GM19324 (cell line): Measurements from ENCODE around the gene MEGF6.
"Not testable (repeated sequence)": the region's sequence is repeated elsewhere in the genome, so short reads cannot be mapped to it uniquely, and the experiment has no call there.

Source experiments
- ATAC-seq: cut with Tn5 transposase; IDR thresholded peaks from one replicate; pipeline ENCODE4 v1.9.1; 2021; ENCODE audit warnings: mild to moderate bottlenecking, moderate library complexity; ENCODE audit not compliant: unreplicated experiment, low FRiP score

Gene MEGF6

GRCh38 chr1:3597599-3597964 lies 13.7 kb downstream of the MEGF6 start:
- ATAC-seq, result no peak

GRCh38 chr1:3596663-3597598 lies 14.4 kb downstream of the MEGF6 start:
- ATAC-seq, result no peak

GRCh38 chr1:3595949-3596348 lies 15.4 kb downstream of the MEGF6 start:
- no peak for ATAC-seq

DNA sequence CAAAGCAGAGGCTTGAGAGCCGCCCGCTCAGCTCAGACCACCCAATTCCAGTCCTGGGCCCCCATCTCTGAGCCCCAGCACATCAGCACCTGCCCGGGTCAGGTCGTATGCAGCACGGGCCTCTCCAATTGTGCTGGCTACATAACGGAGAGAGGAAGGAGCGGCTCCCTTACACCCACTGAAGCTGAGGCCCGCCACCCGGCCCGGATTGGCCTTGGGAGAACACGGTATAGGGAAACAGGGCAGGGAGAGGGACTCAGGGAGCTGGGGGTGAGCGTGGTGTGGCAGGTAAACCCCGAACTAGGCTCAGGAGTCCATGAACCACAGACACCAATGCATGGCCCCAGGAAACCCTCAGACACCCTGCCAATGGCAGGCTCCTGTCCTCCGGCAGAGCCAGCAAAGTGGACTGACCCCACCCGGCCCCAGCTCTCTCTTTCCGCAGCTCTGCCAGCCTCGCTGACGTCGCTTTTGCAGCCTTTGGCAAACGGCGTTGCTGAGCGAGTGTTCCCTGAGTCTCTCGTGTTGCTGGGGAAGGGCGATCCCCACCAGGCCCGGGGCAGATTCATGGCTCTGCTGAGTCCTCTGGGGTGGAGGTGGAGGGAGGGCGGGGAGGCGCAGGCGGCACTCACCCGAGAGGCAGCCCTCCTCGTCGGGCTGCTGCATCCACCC lies 16.5 kb downstream of the MEGF6 start:
- ATAC-seq, result no peak

DNA sequence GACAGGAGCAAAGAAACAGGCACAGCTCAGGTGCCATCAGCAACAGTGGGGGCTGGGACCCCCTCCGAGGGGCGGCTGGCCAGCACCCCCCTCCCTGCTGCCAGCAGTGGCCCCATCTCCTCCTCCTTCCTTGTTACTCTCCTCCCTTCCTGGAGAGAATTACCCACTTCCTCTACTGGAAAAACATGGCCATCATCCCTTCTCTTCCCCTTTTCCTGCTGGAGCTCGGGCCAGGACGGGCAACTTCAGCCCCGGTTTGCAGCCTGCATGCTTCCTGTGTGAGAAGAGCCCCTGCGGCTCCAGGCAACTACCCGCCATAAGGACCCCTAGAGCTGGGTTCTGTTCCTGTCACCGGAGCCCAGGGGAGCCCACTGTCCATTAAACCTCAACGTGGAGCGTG lies 17.6 kb downstream of the MEGF6 start:
- no peak for ATAC-seq

DNA sequence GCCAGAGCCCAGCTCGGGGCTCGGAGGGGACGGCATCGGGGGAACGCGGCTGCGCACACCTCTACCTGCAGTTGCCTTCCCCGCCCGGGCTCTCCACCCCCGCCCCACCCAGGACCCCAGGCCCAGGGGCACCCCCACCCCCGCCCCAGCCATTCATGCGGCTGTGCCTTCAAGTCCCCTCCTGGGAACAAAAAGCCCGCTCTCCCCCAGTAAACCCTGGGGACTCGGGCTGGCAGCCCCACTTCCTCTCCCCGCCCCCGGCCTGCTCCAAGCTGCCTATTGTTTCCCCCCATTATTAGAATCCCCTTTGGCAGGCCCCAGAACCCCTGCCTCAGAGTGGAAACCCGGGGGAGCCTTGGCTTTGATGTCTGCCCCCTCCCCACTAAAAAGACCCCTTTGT lies 18.0 kb downstream of the MEGF6 start:
- no peak for ATAC-seq

DNA sequence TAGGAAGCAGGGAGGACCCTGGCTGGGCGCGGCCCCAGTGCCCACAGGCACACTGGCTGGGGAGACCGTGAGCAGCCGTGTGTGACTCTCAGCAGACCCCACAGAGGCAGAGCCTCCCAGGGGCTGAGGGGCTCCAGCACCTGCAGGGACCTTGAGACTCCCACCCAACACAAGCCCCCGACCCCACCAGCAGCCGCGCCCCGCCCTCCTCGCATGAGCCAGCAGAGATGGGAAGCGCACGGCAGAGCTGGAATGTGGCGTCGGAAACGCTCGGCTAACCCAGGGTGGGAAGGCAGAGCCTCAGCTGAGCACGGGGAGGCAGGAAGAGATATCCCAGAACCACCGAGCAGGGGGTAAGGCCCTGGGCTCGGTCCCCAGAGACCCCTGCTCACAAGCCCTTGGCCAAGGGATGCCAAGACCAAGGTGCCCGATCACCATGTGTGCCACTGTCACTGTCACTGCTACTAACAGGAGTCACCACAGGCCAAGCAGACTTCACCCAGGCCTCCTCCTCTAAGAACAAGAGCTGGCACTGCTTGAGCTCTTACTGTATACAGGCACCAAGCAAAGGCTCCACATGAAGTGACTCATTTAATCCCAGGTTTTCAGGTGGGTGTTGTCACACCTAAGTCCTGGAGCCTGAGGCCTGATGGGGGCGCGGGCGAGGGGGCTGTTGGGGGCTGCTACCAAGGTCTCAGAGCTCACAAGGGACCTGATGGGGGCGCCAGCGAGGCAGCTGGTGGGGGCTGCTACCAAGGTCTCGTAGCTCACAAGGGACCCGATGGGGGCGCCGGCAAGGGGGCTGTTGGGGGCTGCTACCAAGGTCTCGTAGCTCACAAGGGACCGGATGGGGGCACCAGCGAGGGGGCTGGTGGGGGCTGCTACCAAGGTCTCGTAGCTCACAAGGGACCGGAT lies 20.1 kb downstream of the MEGF6 start:
- ATAC-seq, result no peak

- no peak for ATAC-seq
These were observed 21.1 kb downstream of the MEGF6 start for GRCh38 chr1:3590139-3590763.

GRCh38 chr1:3588395-3588794 lies 22.9 kb downstream of the MEGF6 start:
- ATAC-seq, result no peak

- ATAC-seq, result no peak
These were observed 24.1 kb downstream of the MEGF6 start for GRCh38 chr1:3586986-3587759.

DNA sequence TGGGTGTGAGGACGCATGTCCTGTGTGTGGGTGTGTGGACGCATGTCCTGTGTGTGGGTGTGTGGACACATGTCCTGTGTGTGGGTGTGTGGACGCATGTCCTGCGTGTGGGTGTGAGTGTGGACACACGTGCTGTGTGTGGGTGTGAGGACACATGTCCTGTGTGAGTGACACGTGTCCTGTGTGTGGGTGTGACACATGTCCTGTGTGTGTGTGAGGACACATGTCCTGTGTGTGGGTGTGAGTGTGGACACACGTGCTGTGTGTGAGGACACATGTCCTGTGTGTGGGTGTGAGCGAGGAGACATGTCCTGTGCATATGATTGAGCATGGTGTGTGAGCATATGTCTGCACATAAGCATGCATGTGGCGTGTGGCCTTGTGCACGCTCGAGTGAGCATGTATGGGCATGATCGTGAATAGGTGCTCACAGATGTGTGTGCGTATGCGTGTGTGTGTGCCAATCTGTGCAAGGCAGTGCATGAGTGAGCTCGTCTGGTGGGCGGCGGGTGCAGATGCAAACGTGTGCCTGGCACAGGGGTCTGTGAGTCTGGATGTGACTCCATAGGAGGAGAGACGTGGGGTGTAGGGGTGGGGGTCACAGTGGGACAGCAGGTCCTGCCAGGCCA lies 25.3 kb downstream of the MEGF6 start:
- no peak for ATAC-seq

DNA sequence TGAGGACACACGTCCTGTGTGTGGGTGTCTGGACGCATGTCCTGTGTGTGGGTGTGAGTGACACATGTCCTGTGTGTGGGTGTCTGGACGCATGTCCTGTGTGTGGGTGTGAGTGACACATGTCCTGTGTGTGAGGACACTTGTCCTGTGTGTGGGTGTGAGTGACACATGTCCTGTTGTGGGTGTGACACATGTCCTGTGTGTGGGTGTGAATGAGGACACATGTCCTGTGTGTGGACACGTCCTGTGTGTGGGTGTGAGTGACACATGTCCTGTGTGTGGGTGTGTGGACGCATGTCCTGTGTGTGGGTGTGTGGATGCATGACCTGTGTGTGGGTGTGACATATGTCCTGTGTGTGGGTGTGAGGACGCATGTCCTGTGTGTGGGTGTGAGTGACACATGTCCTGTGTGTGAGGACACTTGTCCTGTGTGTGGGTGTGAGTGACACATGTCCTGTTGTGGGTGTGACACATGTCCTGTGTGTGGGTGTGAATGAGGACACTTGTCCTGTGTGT lies 25.9 kb downstream of the MEGF6 start:
- not testable (repeated sequence) for ATAC-seq

DNA sequence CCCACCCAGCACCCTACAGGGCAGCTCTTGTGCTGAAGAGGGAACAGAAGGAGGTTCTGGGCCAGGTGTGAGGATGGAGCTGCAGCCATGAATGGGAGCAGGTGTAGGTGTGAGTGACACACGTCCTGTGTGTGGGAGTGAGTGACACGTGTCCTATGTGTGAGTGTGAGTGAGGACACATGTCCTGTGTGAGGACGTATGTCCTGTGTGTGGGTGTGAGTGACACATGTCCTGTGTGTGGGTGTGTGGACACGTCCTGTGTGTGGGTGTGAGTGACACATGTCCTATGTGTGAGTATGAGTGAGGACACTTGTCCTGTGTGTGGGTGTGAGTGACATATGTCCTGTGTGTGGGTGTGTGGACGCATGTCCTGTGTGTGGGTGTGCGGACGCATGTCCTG lies 26.4 kb downstream of the MEGF6 start:
- ATAC-seq, result no peak

DNA sequence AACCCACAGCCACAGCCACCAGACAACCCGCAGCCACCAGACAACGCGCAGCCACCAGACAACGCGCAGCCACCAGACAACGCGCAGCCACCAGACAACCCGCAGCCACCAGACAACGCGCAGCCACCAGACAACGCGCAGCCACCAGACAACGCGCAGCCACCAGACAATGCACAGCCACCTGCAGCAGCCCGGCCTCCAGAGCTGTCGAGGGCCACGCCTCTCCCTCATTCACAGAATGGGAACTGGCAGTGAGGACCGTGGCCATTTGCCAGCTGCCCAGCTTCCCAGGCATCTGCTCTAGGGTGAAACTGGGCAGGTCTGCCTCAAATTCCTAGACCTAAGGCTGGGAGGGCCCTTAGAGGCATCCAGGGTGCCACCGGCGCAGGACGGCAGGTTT lies 27.6 kb downstream of the MEGF6 start:
- ATAC-seq, result not testable (repeated sequence)

GRCh38 chr1:3581296-3582036 lies 29.8 kb downstream of the MEGF6 start:
- ATAC-seq, result no peak

- no peak for ATAC-seq
These were observed 31.1 kb downstream of the MEGF6 start for GRCh38 chr1:3580231-3580630.

DNA sequence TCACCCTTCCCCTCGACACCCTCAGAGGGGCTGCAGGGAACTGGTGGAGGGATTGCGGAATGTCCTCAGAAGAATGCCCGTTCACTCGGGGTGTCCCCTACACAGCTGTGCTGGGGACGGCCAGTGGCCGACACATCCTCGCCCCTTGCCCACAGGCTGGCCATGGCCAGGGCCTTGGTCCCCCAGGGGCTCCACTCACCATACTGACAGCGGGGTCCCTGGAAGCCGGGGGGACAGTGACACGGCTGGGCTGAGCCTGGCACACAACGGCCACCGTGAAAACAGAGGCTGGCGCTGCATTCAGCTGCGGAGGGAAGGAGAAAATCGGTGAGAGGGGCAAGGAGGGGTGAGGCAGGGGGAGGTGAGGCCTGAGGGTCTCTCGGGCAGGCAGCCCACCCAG lies 31.7 kb downstream of the MEGF6 start:
- no peak for ATAC-seq

- no peak for ATAC-seq
These were observed 32.4 kb downstream of the MEGF6 start for GRCh38 chr1:3578906-3579305.
